ENCODE measurements around the gene LCE7A. TPM values are rescaled to one million over a fixed set of nuclear protein-coding genes. Genes with fewer than 3 reads are reported as not detected.

LCE7A gene
- total and polyA plus RNA-seq, 2 of the 4 experiments (the other 2 are of a cell fraction) = not detected

DNA sequence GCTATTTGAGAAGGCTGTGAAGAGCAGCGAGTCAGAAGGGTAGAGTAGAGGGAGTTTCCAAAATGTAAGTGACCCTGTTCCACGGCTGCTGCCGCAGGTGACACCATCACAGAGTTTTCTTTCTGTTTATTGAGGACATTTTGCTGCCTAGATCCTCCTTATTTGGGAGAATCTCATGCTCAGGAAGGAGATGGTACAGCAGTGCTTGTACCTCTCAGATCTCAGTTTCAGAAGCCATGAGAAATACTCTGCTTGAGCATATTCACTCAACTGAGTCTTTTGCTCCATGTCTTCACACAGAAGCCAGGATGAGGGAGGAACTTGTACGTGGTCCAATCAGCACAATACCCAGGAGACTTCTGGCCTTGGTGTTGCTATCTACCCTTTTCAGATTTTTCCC is 1.6 kb downstream of the LCE7A start:
- no peak overlapping the region for H3K4me2 ChIP-seq (ENCODE audit: low read depth, low read length)
- DNase-seq (no peak), ATAC-seq (ENCODE audit: low read depth) (no peak)
- H3K4ac ChIP-seq (ENCODE audit: low read depth, low read length) = no peak overlapping the region
- H3K9me1 ChIP-seq (ENCODE audit: insufficient read depth, low read length) = no peaks in the 10 kb centered on the region
- no peaks in the 10 kb centered on the region for H3K79me1 ChIP-seq (ENCODE audit: low read depth in 1 of 2, low read length in 2 of 2)
- H3K27me3 ChIP-seq (ENCODE audit: control insufficient read depth, insufficient read depth, low read length) = no peaks in the 10 kb centered on the region
- no TSS peak for BruUV-seq (replicated peaks)
- no peak overlapping the region for H3K23ac ChIP-seq (ENCODE audit: low read depth, low read length)
- intact Hi-C loops (cut with micrococcal nuclease) (no loop called here), in situ Hi-C loops (cut with MboI; ENCODE audit: low sequenced_read_pairs) (no loop called here), dilution Hi-C loops (cut with HindIII; ENCODE audit: low sequenced_read_pairs, unreplicated experiment) (no loop called here)
- no peaks in the 10 kb centered on the region for H3K4me1 ChIP-seq (ENCODE audit: control insufficient read depth, insufficient read depth, low read length)
- ChIA-PET POLR2A (ENCODE audit: unreplicated experiment) (no interaction called here), CTCF (no interaction called here)
- no peak overlapping the region for H2BK20ac ChIP-seq (ENCODE audit: low read depth, low read length)
- H3K9ac ChIP-seq (ENCODE audit: low read depth, low read length) = no peak overlapping the region
- H2BK15ac ChIP-seq (ENCODE audit: low read depth, low read length) = no peak overlapping the region
- H3K9me3 ChIP-seq (ENCODE audit: control insufficient read depth, insufficient read depth, low read length) = no peaks in the 10 kb centered on the region
- H2AK5ac ChIP-seq (ENCODE audit: low read depth, low read length) = no peak overlapping the region
- no peak for TF ChIP-seq FOS (IDR thresholded peaks at IDR 0.05; ENCODE audit: low read depth, low read length)
- TF ChIP-seq, protein P1, sequence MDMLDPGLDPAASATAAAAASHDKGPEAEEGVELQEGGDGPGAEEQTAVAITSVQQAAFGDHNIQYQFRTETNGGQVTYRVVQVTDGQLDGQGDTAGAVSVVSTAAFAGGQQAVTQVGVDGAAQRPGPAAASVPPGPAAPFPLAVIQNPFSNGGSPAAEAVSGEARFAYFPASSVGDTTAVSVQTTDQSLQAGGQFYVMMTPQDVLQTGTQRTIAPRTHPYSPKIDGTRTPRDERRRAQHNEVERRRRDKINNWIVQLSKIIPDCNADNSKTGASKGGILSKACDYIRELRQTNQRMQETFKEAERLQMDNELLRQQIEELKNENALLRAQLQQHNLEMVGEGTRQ (IDR thresholded peaks at IDR 0.05; ENCODE audit: low read depth, low read length) = no peak
- TF ChIP-seq SMC3 (IDR thresholded peaks at IDR 0.05; ENCODE audit: low read depth, low read length) = no peak
- no peak for TF ChIP-seq MAZ (IDR thresholded peaks at IDR 0.05; ENCODE audit: borderline replicate concordance, low read depth, low read length)
- no peak for TF ChIP-seq MXI1 (IDR thresholded peaks at IDR 0.05; ENCODE audit: borderline replicate concordance, low read depth, low read length)
- TF ChIP-seq RFX5 (IDR thresholded peaks at IDR 0.05; ENCODE audit: low read depth, low read length) = no peak
- TF ChIP-seq CEBPB (IDR thresholded peaks at IDR 0.05; ENCODE audit: low read depth, low read length) = no peak
- no peak for TF ChIP-seq ELK1 (IDR thresholded peaks at IDR 0.05; ENCODE audit: borderline replicate concordance, low read depth, low read length)
- no peak for TF ChIP-seq POLR2A (IDR thresholded peaks at IDR 0.05; ENCODE audit: low read depth, low read length)
- no peak for TF ChIP-seq MAFK (IDR thresholded peaks at IDR 0.05; ENCODE audit: low read depth, low read length)
- TF ChIP-seq NFE2L2 (IDR thresholded peaks at IDR 0.05; ENCODE audit: low read depth, low read length) = no peak
- no peak for TF ChIP-seq RAD21 (IDR thresholded peaks at IDR 0.05; ENCODE audit: low read length)
- H2AFZ ChIP-seq (replicated peaks; ENCODE audit: low read length, poor library complexity) = no peak overlapping the region
- no peak overlapping the region for H2BK5ac ChIP-seq (ENCODE audit: low read depth, low read length, poor library complexity, severe bottlenecking)
- H4K8ac ChIP-seq (ENCODE audit: low read depth in 2 of 2, low read length in 2 of 2) = no peak overlapping the region
- no peak overlapping the region for H2AK9ac ChIP-seq (replicated peaks; ENCODE audit: low read depth, low read length, poor library complexity)
- H4K20me1 ChIP-seq (ENCODE audit: insufficient read depth, low read length) = no peaks in the 10 kb centered on the region
- H4K5ac ChIP-seq (ENCODE audit: low read depth, low read length) = no peak overlapping the region
- H4K91ac ChIP-seq (ENCODE audit: insufficient read depth, low read depth, low read length) = no peak overlapping the region
- no peak overlapping the region for H3K14ac ChIP-seq (replicated peaks; ENCODE audit: low read depth, low read length)
- H2BK120ac ChIP-seq (ENCODE audit: low read depth, low read length) = no peak overlapping the region
- H3K36me3 ChIP-seq (ENCODE audit: control insufficient read depth, insufficient read depth, low read length) = no peaks in the 10 kb centered on the region
- H3K18ac ChIP-seq (ENCODE audit: low read depth, low read length) = no peak overlapping the region
- no peak overlapping the region for H3K56ac ChIP-seq (ENCODE audit: extremely low read depth, insufficient read depth, low read length)
- no CpG with 5 or more reads among the region's 4 CpGs for WGBS, 2 experiments (ENCODE audit: extremely low coverage in 2 of 2, insufficient read length in 1 of 2)
- no peak overlapping the region for H3K4me3 ChIP-seq (ENCODE audit: insufficient read depth, low read depth, low read length)
- no peak overlapping the region for H3K27ac ChIP-seq (ENCODE audit: insufficient read depth, low read length)
